ENCODE measurements around the gene SLC22A1. TPM values are rescaled to one million over a fixed set of nuclear protein-coding genes. Genes with fewer than 3 reads are reported as not detected.

Gene SLC22A1
- total RNA-seq, 3 donors from 2014 or later = 0.98 to 3.2 (median 1.3) TPM

DNA sequence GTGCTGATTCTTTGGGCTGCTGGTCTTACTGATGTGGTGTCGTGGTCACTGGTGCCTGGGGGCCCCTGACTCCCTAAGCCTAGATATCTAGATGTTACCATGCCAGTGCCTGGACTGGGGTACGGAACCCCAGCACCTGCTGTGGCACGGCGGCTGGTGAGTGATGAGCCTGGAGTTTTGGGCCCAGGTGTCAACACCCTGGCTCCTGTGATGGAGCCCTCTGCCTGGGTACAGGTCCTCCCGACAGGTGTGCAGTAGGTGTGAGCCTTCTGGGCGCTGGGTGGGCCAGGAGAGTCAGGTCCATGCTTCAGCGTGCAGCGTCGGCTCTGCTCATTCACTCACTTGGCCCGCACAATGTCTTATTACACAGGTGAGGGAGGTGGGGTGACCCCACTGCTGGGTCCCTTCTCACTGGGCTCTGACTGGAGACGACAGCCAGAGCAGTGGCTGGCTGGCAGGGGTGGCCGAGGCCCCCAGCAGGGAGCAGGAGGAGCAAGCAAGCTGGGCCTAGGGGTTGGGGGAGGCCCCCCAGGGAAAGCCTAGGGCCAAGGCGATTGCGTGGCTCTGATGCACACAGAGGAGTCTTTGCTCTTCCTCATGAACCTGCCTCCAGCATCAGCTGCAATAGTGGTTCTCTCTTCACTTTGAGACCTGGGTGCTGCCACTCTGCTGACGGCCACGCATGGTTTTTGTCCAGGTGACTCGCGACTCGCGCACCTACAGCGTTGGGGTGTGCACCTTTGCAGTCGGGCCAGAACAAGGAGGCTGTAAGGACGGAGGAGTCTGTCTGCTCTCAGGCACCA, 42.5 kb upstream of the SLC22A1 start:
- intact Hi-C loops (cut with DNase I; ENCODE audit: low total_unique reads) = no loop called here
- Histone ChIP-seq H3K4me3 (no peak overlapping the region), H3K27ac (no peak overlapping the region), H3K9me3 (no peaks in the 10 kb centered on the region), H3K36me3 (peaks cover under 1% of the 10 kb centered on the region), H3K27me3 (no peaks in the 10 kb centered on the region), H3K4me1 (no peaks in the 10 kb centered on the region)
- no peak for DNase-seq (ENCODE audit: low spot score in 2 of 2)
- TF ChIP-seq, protein P1, sequence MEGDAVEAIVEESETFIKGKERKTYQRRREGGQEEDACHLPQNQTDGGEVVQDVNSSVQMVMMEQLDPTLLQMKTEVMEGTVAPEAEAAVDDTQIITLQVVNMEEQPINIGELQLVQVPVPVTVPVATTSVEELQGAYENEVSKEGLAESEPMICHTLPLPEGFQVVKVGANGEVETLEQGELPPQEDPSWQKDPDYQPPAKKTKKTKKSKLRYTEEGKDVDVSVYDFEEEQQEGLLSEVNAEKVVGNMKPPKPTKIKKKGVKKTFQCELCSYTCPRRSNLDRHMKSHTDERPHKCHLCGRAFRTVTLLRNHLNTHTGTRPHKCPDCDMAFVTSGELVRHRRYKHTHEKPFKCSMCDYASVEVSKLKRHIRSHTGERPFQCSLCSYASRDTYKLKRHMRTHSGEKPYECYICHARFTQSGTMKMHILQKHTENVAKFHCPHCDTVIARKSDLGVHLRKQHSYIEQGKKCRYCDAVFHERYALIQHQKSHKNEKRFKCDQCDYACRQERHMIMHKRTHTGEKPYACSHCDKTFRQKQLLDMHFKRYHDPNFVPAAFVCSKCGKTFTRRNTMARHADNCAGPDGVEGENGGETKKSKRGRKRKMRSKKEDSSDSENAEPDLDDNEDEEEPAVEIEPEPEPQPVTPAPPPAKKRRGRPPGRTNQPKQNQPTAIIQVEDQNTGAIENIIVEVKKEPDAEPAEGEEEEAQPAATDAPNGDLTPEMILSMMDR (IDR thresholded peaks at IDR 0.05) = no peak

DNA sequence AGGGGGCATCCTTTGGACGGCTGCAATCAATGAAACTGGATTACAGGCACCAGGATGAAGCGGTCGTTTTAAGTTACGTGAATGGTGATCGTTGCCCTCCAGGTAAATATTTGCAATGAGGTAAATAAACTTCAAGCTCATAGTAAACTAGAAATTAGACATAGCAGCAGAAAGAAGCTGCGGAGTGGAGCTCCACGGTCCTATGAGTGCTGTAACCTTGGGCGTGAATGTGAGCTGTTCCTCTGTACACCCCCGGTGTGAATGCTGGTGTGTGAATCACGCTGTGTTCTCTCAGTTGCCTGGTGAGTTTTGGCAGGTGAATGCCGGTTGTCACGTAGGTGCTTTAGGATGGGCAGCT, 42.0 kb upstream of the SLC22A1 start:
- intact Hi-C loops (cut with DNase I; ENCODE audit: low total_unique reads) = no loop called here
- TF ChIP-seq POLR2AphosphoS5 (IDR thresholded peaks at IDR 0.05) (no peak), POLR2A (IDR thresholded peaks at IDR 0.05) (no peak)
- TF ChIP-seq, protein P1 (IDR thresholded peaks at IDR 0.05) = no peak
- H3K36me3 ChIP-seq = peaks cover 5% of the 10 kb centered on the region

DNA sequence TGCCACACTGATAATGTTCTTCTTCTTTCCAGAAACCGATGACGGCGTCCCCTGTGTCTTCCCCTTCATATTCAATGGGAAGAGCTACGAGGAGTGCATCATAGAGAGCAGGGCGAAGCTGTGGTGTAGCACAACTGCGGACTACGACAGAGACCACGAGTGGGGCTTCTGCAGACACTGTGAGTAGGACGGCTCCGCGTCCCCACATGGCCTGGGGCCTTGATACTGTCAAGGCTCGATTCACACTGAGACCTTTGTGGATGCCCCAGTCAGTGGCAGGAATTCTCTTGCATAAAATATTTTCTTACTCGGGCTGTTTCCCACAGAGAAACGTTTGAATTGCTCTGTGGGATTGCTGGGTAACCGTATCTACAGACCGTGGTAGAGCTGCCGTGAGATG, 41.5 kb upstream of the SLC22A1 start:
- H3K4me3 ChIP-seq = no peak overlapping the region
- no peak for DNase-seq (ENCODE audit: low spot score in 2 of 2)
- intact Hi-C loops (cut with DNase I; ENCODE audit: low total_unique reads) = no loop called here
- H3K27ac ChIP-seq = no peak overlapping the region
- H3K4me1 ChIP-seq = no peaks in the 10 kb centered on the region
- H3K9me3 ChIP-seq = no peaks in the 10 kb centered on the region
- H3K27me3 ChIP-seq = no peaks in the 10 kb centered on the region
- no peak for TF ChIP-seq POLR2AphosphoS5 (IDR thresholded peaks at IDR 0.05)
- TF ChIP-seq, protein P1 (IDR thresholded peaks at IDR 0.05) = no peak
- no peak for TF ChIP-seq POLR2A (IDR thresholded peaks at IDR 0.05)
- peaks cover 5% of the 10 kb centered on the region for H3K36me3 ChIP-seq

More for the DNA sequence above, 42.0 kb upstream of the SLC22A1 start:
- H3K27ac ChIP-seq = no peak overlapping the region
- no peaks in the 10 kb centered on the region for H3K4me1 ChIP-seq
- H3K9me3 ChIP-seq = no peaks in the 10 kb centered on the region
- no peaks in the 10 kb centered on the region for H3K27me3 ChIP-seq
- DNase-seq (ENCODE audit: low spot score in 2 of 2) = no peak
- H3K4me3 ChIP-seq = no peak overlapping the region

DNA sequence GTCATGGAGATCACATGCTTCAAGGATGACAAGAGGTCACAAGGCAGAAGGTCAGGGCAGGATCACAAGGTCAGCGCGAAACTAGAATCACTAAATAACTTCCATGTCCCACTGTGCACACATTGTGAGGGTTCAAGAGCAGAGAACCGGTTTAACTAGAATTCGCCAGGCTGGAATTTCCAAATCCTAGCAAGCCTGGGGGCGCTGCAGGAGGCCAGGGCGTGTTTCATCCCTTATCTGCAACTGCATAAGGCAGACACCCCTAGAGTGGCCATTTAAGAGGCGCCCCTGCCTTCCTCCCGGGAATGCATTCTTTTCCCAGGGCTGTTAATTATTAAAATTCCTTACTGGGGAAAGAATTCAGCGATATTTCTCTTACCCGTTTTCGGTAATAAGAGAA, 40.2 kb upstream of the SLC22A1 start:
- Histone ChIP-seq H3K9me3 (no peaks in the 10 kb centered on the region), H3K27me3 (no peaks in the 10 kb centered on the region), H3K36me3 (peaks cover 5% of the 10 kb centered on the region), H3K4me3 (no peak overlapping the region), H3K4me1 (no peaks in the 10 kb centered on the region), H3K27ac (no peak overlapping the region)
- TF ChIP-seq POLR2AphosphoS5 (IDR thresholded peaks at IDR 0.05) (no peak), POLR2A (IDR thresholded peaks at IDR 0.05) (no peak)
- TF ChIP-seq, protein P1 (IDR thresholded peaks at IDR 0.05) = no peak
- DNase-seq (ENCODE audit: low spot score in 2 of 2) = no peak
- intact Hi-C loops (cut with DNase I; ENCODE audit: low total_unique reads) = no loop called here

DNA sequence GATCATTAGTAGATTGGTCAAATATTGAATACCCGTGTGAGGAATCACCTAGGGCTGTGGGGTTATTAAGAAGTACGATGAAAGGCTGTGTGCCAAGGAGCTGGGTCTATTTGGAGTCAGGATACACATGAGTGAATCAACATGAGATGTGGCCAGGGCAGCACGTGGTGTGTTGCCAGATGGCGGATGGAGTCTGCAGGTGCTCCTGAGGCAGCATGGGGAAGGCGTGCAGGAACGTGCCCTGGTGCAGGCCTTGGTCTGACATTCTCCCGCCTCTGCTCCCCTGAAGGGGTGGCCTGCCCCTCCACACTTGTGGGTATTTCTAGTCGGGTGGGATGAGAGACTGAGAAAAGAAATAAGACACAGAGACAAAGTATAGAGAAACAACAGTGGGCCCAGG, 39.0 kb upstream of the SLC22A1 start:
- intact Hi-C loops (cut with DNase I; ENCODE audit: low total_unique reads) = no loop called here
- TF ChIP-seq POLR2A (IDR thresholded peaks at IDR 0.05) (no peak), POLR2AphosphoS5 (IDR thresholded peaks at IDR 0.05) (no peak)
- TF ChIP-seq, protein P1 (IDR thresholded peaks at IDR 0.05) = no peak
- H3K4me1 ChIP-seq = no peaks in the 10 kb centered on the region
- no peak for DNase-seq (ENCODE audit: low spot score in 2 of 2)
- H3K4me3 ChIP-seq = no peak overlapping the region
- no peak overlapping the region for H3K27ac ChIP-seq
- H3K36me3 ChIP-seq = peaks cover 5% of the 10 kb centered on the region
- H3K27me3 ChIP-seq = no peaks in the 10 kb centered on the region
- H3K9me3 ChIP-seq = no peaks in the 10 kb centered on the region

Data from breast epithelium (tissue), 4 donors.